PFSK-1 (cell line): Measurements from ENCODE around the gene CTNND2.

Source experiments
- FOXP2 ChIP-seq: optimal IDR thresholded peaks from 2 replicates; pipeline ENCODE3; 2011; ENCODE audit warnings: borderline replicate concordance, control low read depth, inconsistent platforms; ENCODE audit not compliant: insufficient read depth; ENCODE audit errors: extremely low read length, extremely low read depth
- POLR2AphosphoS5 ChIP-seq: IDR thresholded peaks from 2 replicates; pipeline ENCODE4 v1.6.1; 2012; ENCODE audit warnings: low read depth, mild to moderate bottlenecking, control low read depth, low read length, moderate library complexity
- SIN3A ChIP-seq: IDR thresholded peaks from 2 replicates; pipeline ENCODE4 v1.6.1; 2012; ENCODE audit warnings: mild to moderate bottlenecking, low read length, moderate library complexity, borderline replicate concordance; ENCODE audit not compliant: insufficient read depth
- TAF1 ChIP-seq: IDR thresholded peaks from 2 replicates; pipeline ENCODE4 v1.6.1; 2012; ENCODE audit warnings: low read length, control low read depth, borderline replicate concordance; ENCODE audit not compliant: insufficient read depth
- TF ChIP-seq, protein P1 (sequence below), 2 experiments: IDR thresholded peaks; 2 replicates each; pipeline versions ENCODE4 v1.6.1 to v1.8.0; 2011 to 2012; ENCODE audit warnings: low read depth in 2 of 2, low read length in 2 of 2, control low read depth in 1 of 2, inconsistent platforms in 1 of 2, mild to moderate bottlenecking in 1 of 2, moderate library complexity in 1 of 2; ENCODE audit not compliant: insufficient read depth in 1 of 2

CTNND2 gene

DNA sequence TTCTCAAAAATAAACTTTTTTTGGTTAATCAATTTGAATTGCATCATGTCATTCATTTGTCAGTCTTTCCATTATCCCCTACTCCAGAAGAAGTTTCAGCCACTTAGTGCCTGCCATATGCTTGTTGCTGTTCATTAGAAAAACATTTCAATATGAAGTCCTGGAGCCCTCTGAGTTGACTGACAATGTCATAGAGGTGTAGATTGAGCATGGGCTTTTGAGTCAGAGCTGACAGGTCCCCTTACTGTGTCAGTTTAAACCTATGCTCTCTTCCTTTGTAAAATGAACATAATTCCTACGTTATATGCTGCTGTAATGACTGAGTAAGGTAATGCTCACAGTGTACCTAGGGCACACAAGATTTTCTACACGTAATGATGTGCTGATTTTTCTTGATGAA, 114.0 kb downstream of the CTNND2 start:
- TF ChIP-seq TAF1 = no peak
- TF ChIP-seq, protein P1, sequence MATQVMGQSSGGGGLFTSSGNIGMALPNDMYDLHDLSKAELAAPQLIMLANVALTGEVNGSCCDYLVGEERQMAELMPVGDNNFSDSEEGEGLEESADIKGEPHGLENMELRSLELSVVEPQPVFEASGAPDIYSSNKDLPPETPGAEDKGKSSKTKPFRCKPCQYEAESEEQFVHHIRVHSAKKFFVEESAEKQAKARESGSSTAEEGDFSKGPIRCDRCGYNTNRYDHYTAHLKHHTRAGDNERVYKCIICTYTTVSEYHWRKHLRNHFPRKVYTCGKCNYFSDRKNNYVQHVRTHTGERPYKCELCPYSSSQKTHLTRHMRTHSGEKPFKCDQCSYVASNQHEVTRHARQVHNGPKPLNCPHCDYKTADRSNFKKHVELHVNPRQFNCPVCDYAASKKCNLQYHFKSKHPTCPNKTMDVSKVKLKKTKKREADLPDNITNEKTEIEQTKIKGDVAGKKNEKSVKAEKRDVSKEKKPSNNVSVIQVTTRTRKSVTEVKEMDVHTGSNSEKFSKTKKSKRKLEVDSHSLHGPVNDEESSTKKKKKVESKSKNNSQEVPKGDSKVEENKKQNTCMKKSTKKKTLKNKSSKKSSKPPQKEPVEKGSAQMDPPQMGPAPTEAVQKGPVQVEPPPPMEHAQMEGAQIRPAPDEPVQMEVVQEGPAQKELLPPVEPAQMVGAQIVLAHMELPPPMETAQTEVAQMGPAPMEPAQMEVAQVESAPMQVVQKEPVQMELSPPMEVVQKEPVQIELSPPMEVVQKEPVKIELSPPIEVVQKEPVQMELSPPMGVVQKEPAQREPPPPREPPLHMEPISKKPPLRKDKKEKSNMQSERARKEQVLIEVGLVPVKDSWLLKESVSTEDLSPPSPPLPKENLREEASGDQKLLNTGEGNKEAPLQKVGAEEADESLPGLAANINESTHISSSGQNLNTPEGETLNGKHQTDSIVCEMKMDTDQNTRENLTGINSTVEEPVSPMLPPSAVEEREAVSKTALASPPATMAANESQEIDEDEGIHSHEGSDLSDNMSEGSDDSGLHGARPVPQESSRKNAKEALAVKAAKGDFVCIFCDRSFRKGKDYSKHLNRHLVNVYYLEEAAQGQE (IDR thresholded peaks at IDR 0.05; ENCODE audit: insufficient read depth in 1 of 2, low read depth in 2 of 2, low read length in 2 of 2) = no peak
- no peak for TF ChIP-seq FOXP2
- TF ChIP-seq SIN3A = no peak
- no peak for TF ChIP-seq POLR2AphosphoS5

DNA sequence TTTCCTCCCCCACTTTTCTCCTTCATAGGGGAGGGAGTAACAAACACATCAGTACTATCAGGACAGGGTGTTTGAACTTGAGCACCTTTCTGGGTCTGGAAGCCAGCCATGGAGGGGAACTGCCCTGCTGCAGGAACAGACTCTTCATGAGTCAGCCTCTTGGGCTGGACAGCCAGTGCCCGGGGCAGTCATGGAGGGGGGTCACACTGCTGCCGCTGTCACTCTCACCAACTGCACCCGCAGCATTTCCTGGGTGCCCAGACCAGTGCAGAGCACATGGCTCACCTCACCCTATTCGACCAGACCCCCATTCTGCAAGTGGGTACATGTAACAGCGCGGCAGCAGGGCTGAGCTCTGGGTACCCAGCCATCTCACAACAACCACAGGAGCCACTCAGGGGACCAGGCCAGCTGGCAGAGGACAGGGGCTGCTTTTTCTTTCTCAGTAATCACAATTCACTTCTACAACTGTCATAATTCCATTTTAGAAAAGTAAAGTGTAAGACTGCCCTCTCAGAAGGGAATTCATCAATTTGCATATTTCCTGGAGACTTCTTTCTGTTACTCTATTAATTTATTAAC, 118.4 kb downstream of the CTNND2 start:
- no peak for TF ChIP-seq FOXP2
- no peak for TF ChIP-seq TAF1
- no peak for TF ChIP-seq POLR2AphosphoS5
- no peak for TF ChIP-seq SIN3A
- TF ChIP-seq, protein P1 (IDR thresholded peaks at IDR 0.05; ENCODE audit: insufficient read depth in 1 of 2, low read depth in 2 of 2, low read length in 2 of 2) = no peak

DNA sequence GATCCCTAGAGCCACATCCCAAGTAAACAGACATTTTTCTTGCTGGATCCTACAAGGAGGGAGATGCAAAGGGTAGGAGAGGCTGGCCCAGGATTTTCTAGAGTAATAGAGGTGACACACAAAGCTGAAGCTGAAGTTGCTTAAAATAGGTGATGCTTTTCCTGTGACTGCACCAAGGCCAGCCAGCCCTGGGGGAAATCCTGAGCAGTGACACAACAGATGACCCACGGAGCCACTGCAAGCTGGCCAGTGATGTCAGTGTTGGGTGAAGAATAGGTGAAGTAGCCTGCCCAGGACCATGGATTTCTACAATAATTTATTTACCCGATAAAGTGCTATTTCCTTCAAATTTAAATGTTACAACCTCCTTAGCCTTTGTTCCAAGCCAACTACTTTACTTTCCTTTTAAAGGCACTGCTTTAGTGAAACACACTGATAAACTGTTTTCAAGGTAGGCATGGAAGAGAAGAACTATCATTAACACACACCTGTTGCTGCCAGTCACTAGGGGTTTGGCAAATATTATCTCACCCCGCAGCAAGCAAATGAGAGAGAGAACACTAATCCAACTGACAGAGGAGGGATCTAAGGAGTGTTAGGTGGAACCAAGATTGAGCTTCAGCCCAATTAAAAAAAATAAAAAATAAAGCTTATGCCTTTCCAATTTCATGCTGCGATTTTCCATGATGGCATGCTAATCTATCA, 123.5 kb downstream of the CTNND2 start:
- TF ChIP-seq POLR2AphosphoS5 (no peak), SIN3A (no peak), TAF1 (no peak), FOXP2 (no peak)
- TF ChIP-seq, protein P1 (IDR thresholded peaks at IDR 0.05; ENCODE audit: insufficient read depth in 1 of 2, low read depth in 2 of 2, low read length in 2 of 2) = no peak

DNA sequence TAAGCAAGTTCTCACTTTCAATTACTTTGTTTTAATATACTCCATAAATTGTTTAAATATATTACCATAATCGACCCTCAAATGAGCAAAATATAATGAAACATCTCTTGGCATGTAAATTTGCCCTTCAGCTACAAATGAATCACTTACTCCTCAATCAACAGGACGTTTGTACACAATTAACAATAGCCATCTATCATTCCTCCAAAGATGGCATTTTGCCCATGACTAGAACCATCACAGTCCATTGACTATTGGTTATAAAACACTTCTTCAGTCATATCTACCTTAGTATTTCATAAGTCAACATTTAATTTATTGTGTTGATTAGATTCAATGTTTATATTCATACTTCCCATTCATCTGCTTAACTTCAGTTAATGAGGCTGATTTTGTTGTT, 127.2 kb downstream of the CTNND2 start:
- no peak for TF ChIP-seq SIN3A

DNA sequence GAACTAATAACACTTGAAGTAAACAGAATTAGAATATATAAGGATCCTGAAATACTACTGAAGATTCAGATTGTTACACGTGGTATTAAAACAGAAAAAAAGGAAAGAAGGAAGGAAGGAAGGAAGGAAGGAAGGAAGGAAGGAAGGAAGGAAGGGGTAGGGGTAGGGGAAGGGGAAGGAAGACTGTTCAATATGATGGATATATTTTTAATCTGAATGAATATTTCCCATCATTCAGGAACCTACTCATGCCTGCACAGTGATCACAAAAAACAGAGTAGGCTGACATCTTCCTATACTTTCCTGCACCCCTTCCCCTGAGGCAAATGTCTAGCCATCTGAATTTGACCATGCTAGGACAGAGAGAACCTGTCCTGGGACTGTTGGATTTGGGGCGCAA, 133.9 kb downstream of the CTNND2 start:
- TF ChIP-seq, protein P1 (IDR thresholded peaks at IDR 0.05; ENCODE audit: insufficient read depth in 1 of 2, low read depth in 2 of 2, low read length in 2 of 2) = no peak
- TF ChIP-seq FOXP2 (no peak), SIN3A (no peak), TAF1 (no peak), POLR2AphosphoS5 (no peak)
